AG09309 (cell line): ENCODE results near the gene HAS3.
"Not testable (repeated sequence)": the region's sequence is repeated elsewhere in the genome, so short reads cannot be mapped to it uniquely, and the experiment has no call there.

Experiments
- DNase-seq: peaks from one replicate; pipeline ENCODE4 v3.0.0-alpha.2; 2010; ENCODE audit warnings: low read depth
- H3K4me3 ChIP-seq: 2 replicates; pipeline ENCODE4 v1.5.1; 2011; ENCODE audit warnings: mild to moderate bottlenecking, low read depth, low read length, moderate library complexity; ENCODE audit not compliant: control insufficient read depth
- TF ChIP-seq, protein P1 (sequence below): IDR thresholded peaks from 2 replicates; pipeline ENCODE4 v1.5.1; 2011; ENCODE audit warnings: mild to moderate bottlenecking, low read depth, low read length, inconsistent platforms; ENCODE audit not compliant: insufficient read depth, control insufficient read depth; ENCODE audit errors: missing control alignments

The HAS3 gene

DNA sequence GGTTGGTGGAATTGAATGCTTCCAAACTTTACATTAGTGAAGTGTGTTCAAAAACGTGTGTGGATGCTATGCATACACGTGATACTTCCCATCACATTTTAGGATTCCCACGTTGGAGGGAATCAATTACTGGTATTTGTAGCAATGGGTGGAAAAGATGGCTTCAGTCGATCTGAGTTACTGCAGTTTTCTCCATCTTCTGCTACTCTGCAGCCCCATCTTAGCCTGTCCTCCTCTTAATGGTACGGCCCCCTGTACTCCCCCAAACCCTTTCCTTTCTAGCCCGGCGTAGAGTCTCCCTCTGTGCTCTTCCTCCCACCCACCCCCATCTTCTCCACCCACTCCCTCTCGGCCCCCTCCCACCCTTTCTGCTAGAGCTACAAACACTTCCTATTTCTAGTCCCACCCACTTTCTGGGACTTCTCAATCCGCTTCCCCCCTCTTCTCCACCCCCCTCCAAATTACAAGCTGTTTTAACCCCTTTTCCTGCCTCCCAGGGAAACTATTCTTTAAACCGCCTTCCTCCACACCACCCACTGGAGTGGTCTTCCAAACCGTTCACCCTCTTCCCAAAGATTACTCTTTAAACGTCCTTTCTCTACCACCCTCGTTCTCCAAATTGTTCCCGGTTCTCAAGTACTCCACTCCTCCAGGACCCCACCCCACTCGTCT lies 25.9 kb downstream of the HAS3 start:
- DNase-seq = no peak
- TF ChIP-seq, protein P1, sequence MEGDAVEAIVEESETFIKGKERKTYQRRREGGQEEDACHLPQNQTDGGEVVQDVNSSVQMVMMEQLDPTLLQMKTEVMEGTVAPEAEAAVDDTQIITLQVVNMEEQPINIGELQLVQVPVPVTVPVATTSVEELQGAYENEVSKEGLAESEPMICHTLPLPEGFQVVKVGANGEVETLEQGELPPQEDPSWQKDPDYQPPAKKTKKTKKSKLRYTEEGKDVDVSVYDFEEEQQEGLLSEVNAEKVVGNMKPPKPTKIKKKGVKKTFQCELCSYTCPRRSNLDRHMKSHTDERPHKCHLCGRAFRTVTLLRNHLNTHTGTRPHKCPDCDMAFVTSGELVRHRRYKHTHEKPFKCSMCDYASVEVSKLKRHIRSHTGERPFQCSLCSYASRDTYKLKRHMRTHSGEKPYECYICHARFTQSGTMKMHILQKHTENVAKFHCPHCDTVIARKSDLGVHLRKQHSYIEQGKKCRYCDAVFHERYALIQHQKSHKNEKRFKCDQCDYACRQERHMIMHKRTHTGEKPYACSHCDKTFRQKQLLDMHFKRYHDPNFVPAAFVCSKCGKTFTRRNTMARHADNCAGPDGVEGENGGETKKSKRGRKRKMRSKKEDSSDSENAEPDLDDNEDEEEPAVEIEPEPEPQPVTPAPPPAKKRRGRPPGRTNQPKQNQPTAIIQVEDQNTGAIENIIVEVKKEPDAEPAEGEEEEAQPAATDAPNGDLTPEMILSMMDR = no peak
- H3K4me3 ChIP-seq = peak overlapping the region; percentile 100

DNA sequence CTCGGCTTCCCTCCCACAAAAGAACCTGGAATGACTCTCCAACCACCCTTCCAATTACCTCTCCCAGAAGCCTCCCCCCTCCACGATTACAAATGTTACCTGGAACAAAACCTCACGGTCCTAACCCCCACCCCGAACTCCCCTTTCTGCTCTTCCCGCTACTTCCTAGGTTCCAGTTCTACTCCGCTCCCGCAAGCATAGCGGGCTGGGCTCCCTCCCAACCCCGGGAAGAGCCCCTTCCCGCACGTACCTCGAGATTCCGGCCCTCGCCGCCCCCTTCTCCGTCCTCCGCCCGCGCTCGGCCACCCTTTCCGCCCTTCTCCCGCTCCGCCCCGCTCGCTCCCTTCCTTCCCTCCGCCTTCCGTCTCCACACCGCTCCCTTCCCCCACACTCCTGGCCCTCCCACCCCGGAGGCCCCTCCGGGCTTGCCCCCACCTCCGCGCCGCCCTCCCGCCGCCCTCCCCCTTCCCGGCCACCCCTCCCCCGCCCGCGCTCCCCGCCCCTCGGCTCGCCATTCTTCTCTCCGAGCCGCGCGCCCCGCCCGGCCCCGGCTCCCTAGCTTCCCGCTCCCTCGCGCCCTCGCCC lies 26.5 kb downstream of the HAS3 start:
- DNase-seq = peak; percentile 21
- peak overlapping the region; percentile 100 for H3K4me3 ChIP-seq
- TF ChIP-seq, protein P1 = no peak

DNA sequence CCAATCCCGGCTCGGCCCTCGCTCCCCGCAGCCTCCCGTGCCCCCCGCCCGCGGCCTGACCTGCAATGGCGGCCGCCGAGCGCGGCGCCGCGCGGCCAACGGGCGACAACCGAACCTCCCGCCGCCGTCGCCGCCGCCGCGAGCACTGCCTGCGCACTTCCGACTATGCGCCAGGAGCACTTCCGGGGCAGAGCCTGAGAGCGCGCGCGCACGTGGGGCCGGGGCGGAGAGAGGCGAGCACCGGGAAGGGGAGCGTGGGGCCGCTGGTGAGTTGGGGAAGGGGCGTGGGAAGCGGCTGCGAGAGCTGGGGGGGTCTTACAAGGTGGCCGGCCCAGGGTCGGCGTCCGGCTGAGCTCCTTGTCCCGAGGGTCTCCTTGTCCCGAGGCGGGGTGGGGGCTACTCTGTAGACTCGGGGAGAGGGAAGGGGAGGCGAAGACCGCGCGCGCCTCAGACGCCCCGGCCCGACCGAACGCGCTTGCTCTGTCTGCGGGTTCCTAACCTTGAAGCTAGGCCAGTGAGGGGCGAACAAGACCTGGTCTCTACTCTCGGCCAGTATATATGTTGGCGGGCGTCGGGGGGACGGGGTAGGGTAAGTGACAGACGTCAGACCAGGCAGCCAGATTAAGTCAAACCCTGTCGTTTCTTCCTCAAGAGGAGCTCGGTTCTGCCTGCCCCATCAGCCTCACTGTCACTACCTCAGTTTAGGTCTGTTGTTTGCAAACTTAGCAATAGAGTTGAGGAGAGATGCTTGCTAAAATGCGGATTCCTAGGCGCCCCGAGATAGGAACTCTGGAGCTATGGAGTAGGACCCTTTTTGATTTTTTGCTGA lies 27.2 kb downstream of the HAS3 start, which contains the start of the genes CHTF8 and UTP4:
CHTF8 (minus strand) TSS at position 165 of the 829 bp plus-strand sequence. CDS start 11,130 bp downstream, outside the sequence.
UTP4 (plus strand) TSS at position 226 of the 829 bp plus-strand sequence. CDS start 811 bp downstream, outside the sequence.
- TF ChIP-seq, protein P1 = no peak
- peak; percentile 13 for DNase-seq
- H3K4me3 ChIP-seq = peak within 1 kb of the TSS; percentile 100

DNA sequence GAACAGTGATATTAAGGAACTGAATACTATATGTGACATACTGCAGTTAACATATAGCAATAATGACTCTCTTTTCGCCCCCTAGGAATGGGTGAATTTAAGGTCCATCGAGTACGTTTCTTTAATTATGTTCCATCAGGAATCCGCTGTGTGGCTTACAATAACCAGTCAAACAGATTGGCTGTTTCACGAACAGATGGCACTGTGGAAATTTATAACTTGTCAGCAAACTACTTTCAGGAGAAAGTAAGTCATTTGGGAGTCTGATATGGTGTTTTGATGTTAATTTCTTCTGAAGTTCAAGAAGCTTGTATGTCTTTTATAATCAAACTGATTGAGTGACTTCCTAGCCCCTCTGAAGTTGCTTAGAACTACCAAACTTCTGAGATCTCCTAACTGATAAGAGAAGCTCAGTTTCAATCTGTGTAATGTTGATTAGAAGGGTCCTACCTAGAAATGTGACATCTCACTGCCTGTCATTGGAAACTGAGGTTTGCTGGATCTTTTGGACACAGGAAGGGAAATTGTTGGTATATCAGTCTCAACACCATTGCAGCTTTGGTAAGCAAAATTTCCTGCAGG lies 28.0 kb downstream of the HAS3 start:
- peak overlapping the region; percentile 100 for H3K4me3 ChIP-seq
- TF ChIP-seq, protein P1 = no peak
- no peak for DNase-seq

DNA sequence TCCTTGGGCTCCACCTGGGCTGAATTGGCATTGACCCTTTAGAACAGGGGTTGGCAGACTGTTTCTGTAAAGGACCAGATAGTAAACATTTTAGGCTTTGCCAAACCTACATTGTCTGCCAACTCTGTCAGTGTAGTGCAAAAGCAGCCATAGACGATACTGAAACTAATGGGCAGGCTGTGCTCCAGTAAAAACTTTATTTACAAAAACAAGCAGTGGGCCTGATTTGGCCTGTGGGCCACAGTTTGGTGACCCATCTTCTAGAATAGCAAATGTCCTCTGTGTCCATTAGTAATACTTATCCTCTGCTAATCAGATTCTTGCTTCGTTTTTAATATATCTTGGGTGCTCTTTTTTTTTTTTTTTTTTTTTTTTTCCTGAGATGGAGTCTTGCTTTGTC lies 33.2 kb downstream of the HAS3 start:
- TF ChIP-seq, protein P1 = no peak
- no peak overlapping the region for H3K4me3 ChIP-seq
- DNase-seq = no peak

DNA sequence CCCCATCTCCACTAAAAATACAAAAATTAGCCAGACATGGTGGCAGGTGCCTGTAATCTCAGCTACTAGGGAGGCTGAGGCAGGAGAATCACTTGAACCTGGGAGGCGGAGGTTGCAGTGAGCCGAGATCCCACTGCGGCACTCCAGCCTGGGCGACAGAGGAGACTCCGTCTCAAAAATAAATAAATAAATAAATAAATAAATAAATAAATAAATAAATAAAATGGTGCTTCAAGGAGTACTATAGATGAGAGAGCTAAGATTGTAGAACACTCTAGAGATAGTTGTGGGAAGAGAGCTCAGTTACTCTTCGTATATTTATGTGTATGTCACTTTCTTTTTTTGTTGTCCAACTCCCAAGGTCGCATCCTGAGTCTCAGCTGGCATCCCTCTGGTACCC lies 34.0 kb downstream of the HAS3 start:
- not testable (repeated sequence) for H3K4me3 ChIP-seq, DNase-seq

DNA sequence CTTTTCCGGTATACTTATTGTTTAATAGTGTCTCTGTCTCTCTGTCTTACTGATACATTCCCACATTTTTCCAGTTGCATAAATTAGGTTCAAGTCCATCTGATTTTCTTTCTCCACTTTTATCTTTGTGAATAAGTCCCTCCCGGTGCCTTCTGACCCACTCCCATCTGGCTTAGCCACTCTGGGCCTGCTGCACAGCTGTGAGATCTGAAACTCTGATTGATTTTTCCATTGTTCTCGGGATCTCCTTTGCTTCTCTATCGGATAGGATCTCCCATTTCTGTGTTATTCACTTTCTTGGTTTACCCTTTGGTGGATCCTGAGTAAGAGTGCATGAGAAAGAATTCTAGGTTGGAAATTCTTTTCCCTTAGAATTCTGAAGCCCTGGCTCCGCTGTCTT lies 35.6 kb downstream of the HAS3 start:
- no peak for DNase-seq
- H3K4me3 ChIP-seq = no peak overlapping the region
- TF ChIP-seq, protein P1 = no peak
